PC-9 (cell line): ENCODE results near the gene PRPS2. TPM values are rescaled to one million over a fixed set of nuclear protein-coding genes. Genes with fewer than 3 reads are reported as not detected.

Experiments
- BruUV-seq: library from RNA; stranded (reverse); fragments of 400-500 nt; replicated peaks from 2 replicates; lab custom pipeline; 2021; lab: Mats Ljungman, UMichigan
- CTCF ChIA-PET: fragments of 300-600 bp; sonication (Branson Sonifier 250); formaldehyde crosslinking; loops from one replicate; lab custom pipeline; 2022; ENCODE audit warnings: antibody characterized with exemption; lab: Charles Lee
- POLR2A ChIA-PET: fragments of 300-600 bp; sonication (Branson Sonifier 250); formaldehyde crosslinking; loops from one replicate; lab custom pipeline; 2022; ENCODE audit warnings: antibody characterized with exemption; ENCODE audit not compliant: unreplicated experiment; lab: Charles Lee
- DNase-seq, 2 experiments: peaks; one replicate each; pipeline versions ENCODE4 v3.0.0 to v3.0.0-alpha.2; 2015 to 2022; ENCODE audit warnings: mixed read lengths in 1 of 2
- H2AFZ ChIP-seq: fragments of 200-600 bp; sonication (generic); 2 replicates; pipeline ENCODE4 v1.8.1; 2017; ENCODE audit warnings: antibody characterized with exemption
- H3F3A ChIP-seq: fragments of 200-600 bp; sonication (generic); 2 replicates; pipeline ENCODE4 v1.8.1; 2017; ENCODE audit warnings: antibody characterized with exemption, mild to moderate bottlenecking, low read depth; ENCODE audit not compliant: insufficient read depth
- H3K27ac ChIP-seq: fragments of 200-600 bp; sonication (generic); 2 replicates; pipeline ENCODE4 v1.6.1; 2016; ENCODE audit warnings: mixed run types
- H3K27me3 ChIP-seq: fragments of 200-600 bp; sonication (generic); 2 replicates; pipeline ENCODE4 v1.6.1; 2016; ENCODE audit warnings: low read depth, mixed run types; ENCODE audit not compliant: insufficient read depth
- H3K36me3 ChIP-seq: fragments of 200-600 bp; sonication (generic); 2 replicates; pipeline ENCODE4 v1.6.1; 2016; ENCODE audit warnings: low read depth, mixed run types
- H3K4me1 ChIP-seq: fragments of 200-600 bp; sonication (generic); replicated peaks from 2 replicates; pipeline ENCODE4 v1.6.1; 2016; ENCODE audit warnings: mixed run types; ENCODE audit not compliant: insufficient read depth
- H3K4me2 ChIP-seq: fragments of 200-600 bp; sonication (generic); 2 replicates; pipeline ENCODE4 v1.6.1; 2017; ENCODE audit warnings: mixed run types
- H3K4me3 ChIP-seq: fragments of 200-600 bp; sonication (generic); 2 replicates; pipeline ENCODE4 v1.6.1; 2016; ENCODE audit warnings: mixed run types
- H3K79me2 ChIP-seq: fragments of 200-600 bp; sonication (generic); 2 replicates; pipeline ENCODE4 v1.6.1; 2017; ENCODE audit warnings: low read depth, mixed run types
- H3K9me2 ChIP-seq: fragments of 200-600 bp; sonication (generic); 2 replicates; pipeline ENCODE4 v1.8.1; 2017; ENCODE audit warnings: mild to moderate bottlenecking; ENCODE audit not compliant: insufficient read depth
- H3K9me3 ChIP-seq: fragments of 200-600 bp; sonication (generic); 2 replicates; pipeline ENCODE4 v1.8.1; 2016; ENCODE audit warnings: low read depth; ENCODE audit not compliant: insufficient read depth
- H4K20me1 ChIP-seq: fragments of 200-600 bp; sonication (generic); 2 replicates; pipeline ENCODE4 v1.8.1; 2017; ENCODE audit not compliant: insufficient read depth
- EZH2 ChIP-seq: fragments of 200-600 bp; sonication (generic); IDR thresholded peaks from 2 replicates; pipeline ENCODE4 v1.8.0; 2017; ENCODE audit warnings: antibody characterized with exemption, low read depth
- intact Hi-C: fragments of 100-400 bp; cut with micrococcal nuclease; formaldehyde crosslinking; loops from one replicate; pipeline ENCODE4 v1.10.0; 2022; ENCODE audit not compliant: unreplicated experiment
- total RNA-seq: library from RNA; stranded (reverse); gene quantifications from 2 replicates; pipeline ENCODE4 v1.2.3, GENCODE V29; 2021
- TF ChIP-seq, protein P1 (sequence below): fragments of 200-600 bp; sonication (generic); conservative IDR thresholded peaks from 2 replicates; pipeline ENCODE4 v1.6.1; 2017; ENCODE audit warnings: mixed run types, antibody characterized with exemption, mild to moderate bottlenecking, moderate library complexity

Gene PRPS2
- total RNA-seq, 1 experiment from 2014 or later, result 107 TPM

- H2AFZ ChIP-seq, result no peak overlapping the region
- CTCF ChIA-PET, result no interaction called here
- H3K27me3 ChIP-seq, result no peaks in the 10 kb centered on the region
- H3K4me1 ChIP-seq, result no peaks in the 10 kb centered on the region
- H3K79me2 ChIP-seq, result no peaks in the 10 kb centered on the region
- no peaks in the 10 kb centered on the region for H3F3A ChIP-seq
- H3K9me3 ChIP-seq, result no peaks in the 10 kb centered on the region
- POLR2A ChIA-PET, result no interaction called here
- BruUV-seq, result no TSS peak
- H4K20me1 ChIP-seq, result no peaks in the 10 kb centered on the region
- H3K36me3 ChIP-seq, result no peaks in the 10 kb centered on the region
- no peak overlapping the region for H3K27ac ChIP-seq
- TF ChIP-seq EZH2, result no peak
- TF ChIP-seq, protein P1, sequence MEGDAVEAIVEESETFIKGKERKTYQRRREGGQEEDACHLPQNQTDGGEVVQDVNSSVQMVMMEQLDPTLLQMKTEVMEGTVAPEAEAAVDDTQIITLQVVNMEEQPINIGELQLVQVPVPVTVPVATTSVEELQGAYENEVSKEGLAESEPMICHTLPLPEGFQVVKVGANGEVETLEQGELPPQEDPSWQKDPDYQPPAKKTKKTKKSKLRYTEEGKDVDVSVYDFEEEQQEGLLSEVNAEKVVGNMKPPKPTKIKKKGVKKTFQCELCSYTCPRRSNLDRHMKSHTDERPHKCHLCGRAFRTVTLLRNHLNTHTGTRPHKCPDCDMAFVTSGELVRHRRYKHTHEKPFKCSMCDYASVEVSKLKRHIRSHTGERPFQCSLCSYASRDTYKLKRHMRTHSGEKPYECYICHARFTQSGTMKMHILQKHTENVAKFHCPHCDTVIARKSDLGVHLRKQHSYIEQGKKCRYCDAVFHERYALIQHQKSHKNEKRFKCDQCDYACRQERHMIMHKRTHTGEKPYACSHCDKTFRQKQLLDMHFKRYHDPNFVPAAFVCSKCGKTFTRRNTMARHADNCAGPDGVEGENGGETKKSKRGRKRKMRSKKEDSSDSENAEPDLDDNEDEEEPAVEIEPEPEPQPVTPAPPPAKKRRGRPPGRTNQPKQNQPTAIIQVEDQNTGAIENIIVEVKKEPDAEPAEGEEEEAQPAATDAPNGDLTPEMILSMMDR, result no peak
- no peak for DNase-seq
- H3K4me2 ChIP-seq, result no peak overlapping the region
- intact Hi-C loops, result no loop called here
- no peaks in the 10 kb centered on the region for H3K9me2 ChIP-seq
- H3K4me3 ChIP-seq, result no peak overlapping the region
Measured at GRCh38 chrX:12751887-12752286, 39.3 kb upstream of the PRPS2 start.

GRCh38 chrX:12753366-12753765 lies 37.8 kb upstream of the PRPS2 start:
- POLR2A ChIA-PET, result no interaction called here
- Histone ChIP-seq H3K4me1 (no peaks in the 10 kb centered on the region), H2AFZ (no peak overlapping the region), H3K27ac (no peak overlapping the region), H3K9me2 (no peaks in the 10 kb centered on the region), H3K36me3 (no peaks in the 10 kb centered on the region), H3K4me3 (no peak overlapping the region), H3K9me3 (no peaks in the 10 kb centered on the region), H3K4me2 (no peak overlapping the region), H3F3A (no peaks in the 10 kb centered on the region), H3K27me3 (no peaks in the 10 kb centered on the region), H4K20me1 (no peaks in the 10 kb centered on the region), H3K79me2 (no peaks in the 10 kb centered on the region)
- TF ChIP-seq, protein P1, result no peak
- no peak for TF ChIP-seq EZH2
- DNase-seq, result no peak
- intact Hi-C loops, result no loop called here
- no TSS peak for BruUV-seq
- CTCF ChIA-PET, result no interaction called here

DNA sequence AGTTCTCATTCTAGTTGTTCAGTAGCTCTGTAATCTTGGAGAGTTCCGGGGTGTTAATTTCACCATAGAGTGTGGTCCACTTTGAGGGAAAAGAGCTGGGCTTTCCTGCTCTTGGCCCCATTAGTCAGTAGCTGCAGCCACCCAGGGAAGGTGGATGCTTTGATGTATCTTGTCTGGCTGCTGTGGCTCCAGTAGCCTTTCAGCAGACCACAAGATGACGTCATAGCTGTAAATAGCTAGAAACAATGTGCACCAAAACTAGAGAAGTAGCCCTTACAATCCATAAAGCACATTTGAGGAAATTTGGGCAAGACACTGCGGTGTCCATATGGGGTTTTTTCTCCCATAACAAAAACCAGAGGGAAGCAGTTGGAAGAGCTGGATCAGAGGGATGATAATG lies 32.9 kb upstream of the PRPS2 start:
- DNase-seq, result no peak
- BruUV-seq, result no TSS peak
- H2AFZ ChIP-seq, result no peak overlapping the region
- ChIA-PET POLR2A (no interaction called here), CTCF (no interaction called here)
- H3F3A ChIP-seq, result no peaks in the 10 kb centered on the region
- no peaks in the 10 kb centered on the region for H3K4me1 ChIP-seq
- H3K27ac ChIP-seq, result no peak overlapping the region
- no peaks in the 10 kb centered on the region for H4K20me1 ChIP-seq
- no peaks in the 10 kb centered on the region for H3K9me3 ChIP-seq
- TF ChIP-seq, protein P1, result no peak
- TF ChIP-seq EZH2, result no peak
- intact Hi-C loops, result no loop called here
- no peak overlapping the region for H3K4me3 ChIP-seq
- no peak overlapping the region for H3K4me2 ChIP-seq
- no peaks in the 10 kb centered on the region for H3K79me2 ChIP-seq
- H3K36me3 ChIP-seq, result no peaks in the 10 kb centered on the region
- H3K27me3 ChIP-seq, result no peaks in the 10 kb centered on the region
- no peaks in the 10 kb centered on the region for H3K9me2 ChIP-seq
